ENCODE measurements around the gene SLC10A2.
"Not testable (repeated sequence)": the region's sequence is repeated elsewhere in the genome, so short reads cannot be mapped to it uniquely, and the experiment has no call there.

The SLC10A2 gene

GRCh38 chr13:103097366-103097928 is 31.2 kb upstream of the SLC10A2 start:
- Histone ChIP-seq H3K27ac (no peak overlapping the region), H3K4me1 (peaks cover 11% of the 10 kb centered on the region; the same call in 1 of the 2 replicates), H3K4me3 (no peak overlapping the region), H3K36me3 (no peaks in the 10 kb centered on the region), H4K20me1 (no peaks in the 10 kb centered on the region), H3K9ac (no peak overlapping the region), H3K4me2 (no peak overlapping the region), H3K27me3 (no peaks in the 10 kb centered on the region), H3K9me3 (peaks cover 22% of the 10 kb centered on the region)
- no peak for TF ChIP-seq Cebpa-rat (IDR thresholded peaks at IDR 0.05)

- H3K4me1 ChIP-seq, H3K9ac ChIP-seq, H3K27me3 ChIP-seq, H3K4me2 ChIP-seq, H4K20me1 ChIP-seq, H3K36me3 ChIP-seq, H3K27ac ChIP-seq, H3K4me3 ChIP-seq: not testable (repeated sequence)
- peaks cover 37% of the 10 kb centered on the region for H3K9me3 ChIP-seq
Observed at GRCh38 chr13:103093649-103094048, 27.4 kb upstream of the SLC10A2 start.

GRCh38 chr13:103087275-103087674 is 21.1 kb upstream of the SLC10A2 start:
- no peak overlapping the region for H3K4me3 ChIP-seq
- H3K27me3 ChIP-seq: no peaks in the 10 kb centered on the region
- no peaks in the 10 kb centered on the region for H3K36me3 ChIP-seq
- H3K9ac ChIP-seq: no peak overlapping the region
- no peaks in the 10 kb centered on the region for H4K20me1 ChIP-seq
- H3K27ac ChIP-seq: no peak overlapping the region
- TF ChIP-seq Cebpa-rat (IDR thresholded peaks at IDR 0.05): no peak
- peaks cover 13% of the 10 kb centered on the region for H3K9me3 ChIP-seq
- no peaks in the 10 kb centered on the region for H3K4me1 ChIP-seq
- no peak overlapping the region for H3K4me2 ChIP-seq

GRCh38 chr13:103081435-103081834 is 15.2 kb upstream of the SLC10A2 start:
- no peak for TF ChIP-seq Cebpa-rat (IDR thresholded peaks at IDR 0.05)
- peaks cover 7% of the 10 kb centered on the region; the same call in 1 of the 2 replicates for H3K9me3 ChIP-seq
- H4K20me1 ChIP-seq: no peaks in the 10 kb centered on the region
- no peak overlapping the region for H3K9ac ChIP-seq
- no peak overlapping the region for H3K4me2 ChIP-seq
- H3K36me3 ChIP-seq: no peaks in the 10 kb centered on the region
- no peak overlapping the region for H3K27ac ChIP-seq
- H3K27me3 ChIP-seq: no peaks in the 10 kb centered on the region
- no peaks in the 10 kb centered on the region for H3K4me1 ChIP-seq
- no peak overlapping the region for H3K4me3 ChIP-seq

- Histone ChIP-seq H3K27me3 (no peaks in the 10 kb centered on the region), H3K4me3 (no peak overlapping the region), H3K4me2 (no peak overlapping the region), H3K36me3 (no peaks in the 10 kb centered on the region), H4K20me1 (no peaks in the 10 kb centered on the region), H3K9me3 (peaks cover 7% of the 10 kb centered on the region; the same call in 1 of the 2 replicates), H3K9ac (no peak overlapping the region), H3K4me1 (no peaks in the 10 kb centered on the region), H3K27ac (no peak overlapping the region)
- no peak for TF ChIP-seq Cebpa-rat (IDR thresholded peaks at IDR 0.05)
Observed at GRCh38 chr13:103078158-103078557, 11.9 kb upstream of the SLC10A2 start.

GRCh38 chr13:103068836-103069235 is 2.6 kb upstream of the SLC10A2 start:
- H3K27ac ChIP-seq: no peak overlapping the region
- H3K36me3 ChIP-seq: no peaks in the 10 kb centered on the region
- H3K9ac ChIP-seq: no peak overlapping the region
- no peaks in the 10 kb centered on the region for H4K20me1 ChIP-seq
- TF ChIP-seq Cebpa-rat (IDR thresholded peaks at IDR 0.05): no peak
- no peaks in the 10 kb centered on the region; the same call in 1 of the 2 replicates for H3K4me1 ChIP-seq
- no peaks in the 10 kb centered on the region for H3K9me3 ChIP-seq
- no peaks in the 10 kb centered on the region for H3K27me3 ChIP-seq
- no peak overlapping the region for H3K4me3 ChIP-seq
- H3K4me2 ChIP-seq: no peak overlapping the region

- Histone ChIP-seq H4K20me1 (no peaks in the 10 kb centered on the region), H3K9me3 (no peaks in the 10 kb centered on the region), H3K36me3 (no peaks in the 10 kb centered on the region), H3K4me3 (no peak overlapping the region), H3K9ac (no peak overlapping the region), H3K27me3 (no peaks in the 10 kb centered on the region), H3K4me2 (no peak overlapping the region), H3K4me1 (no peaks in the 10 kb centered on the region; the same call in 1 of the 2 replicates), H3K27ac (no peak overlapping the region)
- TF ChIP-seq Cebpa-rat (IDR thresholded peaks at IDR 0.05): no peak
Observed at GRCh38 chr13:103067751-103068555, 1.7 kb upstream of the SLC10A2 start.

GRCh38 chr13:103066781-103067345 is 646 bp upstream of the SLC10A2 start:
- H3K4me2 ChIP-seq: no peak overlapping the region
- no peaks in the 10 kb centered on the region for H3K9me3 ChIP-seq
- no peaks in the 10 kb centered on the region for H3K27me3 ChIP-seq
- H3K4me1 ChIP-seq: no peaks in the 10 kb centered on the region; the same call in 1 of the 2 replicates
- H4K20me1 ChIP-seq: no peaks in the 10 kb centered on the region
- H3K9ac ChIP-seq: no peak overlapping the region
- H3K27ac ChIP-seq: no peak overlapping the region
- TF ChIP-seq Cebpa-rat (IDR thresholded peaks at IDR 0.05): no peak
- H3K4me3 ChIP-seq: no peak overlapping the region
- H3K36me3 ChIP-seq: no peaks in the 10 kb centered on the region

GRCh38 chr13:103063376-103063775 is 2.8 kb downstream of the SLC10A2 start:
- Histone ChIP-seq H3K9me3 (peaks cover 4% of the 10 kb centered on the region), H4K20me1 (no peaks in the 10 kb centered on the region), H3K9ac (no peak overlapping the region), H3K27ac (no peak overlapping the region), H3K4me1 (no peaks in the 10 kb centered on the region; the same call in 1 of the 2 replicates), H3K36me3 (no peaks in the 10 kb centered on the region), H3K4me3 (no peak overlapping the region), H3K4me2 (no peak overlapping the region), H3K27me3 (no peaks in the 10 kb centered on the region)
- TF ChIP-seq Cebpa-rat (IDR thresholded peaks at IDR 0.05): peak; percentile 71; the same call in 1 of the 2 replicates

GRCh38 chr13:103062079-103062478 is 4.1 kb downstream of the SLC10A2 start:
- TF ChIP-seq Cebpa-rat (IDR thresholded peaks at IDR 0.05): no peak
- Histone ChIP-seq H4K20me1 (no peaks in the 10 kb centered on the region), H3K9ac (no peak overlapping the region), H3K9me3 (peaks cover 17% of the 10 kb centered on the region), H3K36me3 (no peaks in the 10 kb centered on the region), H3K4me2 (no peak overlapping the region), H3K27me3 (no peaks in the 10 kb centered on the region), H3K4me1 (no peaks in the 10 kb centered on the region), H3K4me3 (no peak overlapping the region), H3K27ac (no peak overlapping the region)
